Measurements from ENCODE around the gene DHX57.

DNA sequence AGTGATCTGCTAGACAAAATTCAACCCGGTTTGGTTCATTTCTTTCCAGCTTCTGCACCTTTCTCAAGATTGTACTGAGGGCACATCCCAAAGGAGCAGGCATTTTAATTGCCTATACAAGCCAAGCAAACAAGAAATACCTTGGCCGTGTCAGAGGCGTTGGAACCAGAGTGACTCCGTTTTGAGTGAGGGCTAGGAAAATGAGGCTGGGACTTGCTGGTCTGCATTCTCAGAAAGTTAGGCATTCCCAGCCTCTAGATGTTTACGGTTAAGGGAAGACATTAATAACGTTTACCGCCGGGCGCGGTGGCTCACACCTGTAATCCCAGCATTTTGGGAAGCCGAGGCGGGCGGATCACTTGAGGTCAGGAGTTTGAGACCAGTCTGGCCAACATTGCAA is 99.2 kb downstream of the DHX57 start:
- TF ChIP-seq, protein P1, sequence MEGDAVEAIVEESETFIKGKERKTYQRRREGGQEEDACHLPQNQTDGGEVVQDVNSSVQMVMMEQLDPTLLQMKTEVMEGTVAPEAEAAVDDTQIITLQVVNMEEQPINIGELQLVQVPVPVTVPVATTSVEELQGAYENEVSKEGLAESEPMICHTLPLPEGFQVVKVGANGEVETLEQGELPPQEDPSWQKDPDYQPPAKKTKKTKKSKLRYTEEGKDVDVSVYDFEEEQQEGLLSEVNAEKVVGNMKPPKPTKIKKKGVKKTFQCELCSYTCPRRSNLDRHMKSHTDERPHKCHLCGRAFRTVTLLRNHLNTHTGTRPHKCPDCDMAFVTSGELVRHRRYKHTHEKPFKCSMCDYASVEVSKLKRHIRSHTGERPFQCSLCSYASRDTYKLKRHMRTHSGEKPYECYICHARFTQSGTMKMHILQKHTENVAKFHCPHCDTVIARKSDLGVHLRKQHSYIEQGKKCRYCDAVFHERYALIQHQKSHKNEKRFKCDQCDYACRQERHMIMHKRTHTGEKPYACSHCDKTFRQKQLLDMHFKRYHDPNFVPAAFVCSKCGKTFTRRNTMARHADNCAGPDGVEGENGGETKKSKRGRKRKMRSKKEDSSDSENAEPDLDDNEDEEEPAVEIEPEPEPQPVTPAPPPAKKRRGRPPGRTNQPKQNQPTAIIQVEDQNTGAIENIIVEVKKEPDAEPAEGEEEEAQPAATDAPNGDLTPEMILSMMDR (IDR thresholded peaks at IDR 0.05; ENCODE audit: low read depth, low read length, poor library complexity, severe bottlenecking), result no peak
- no peak for TF ChIP-seq EZH2phosphoT487 (IDR thresholded peaks at IDR 0.05; ENCODE audit: borderline replicate concordance, low read length)
